ENCODE results near the gene TSPAN9.

The TSPAN9 gene

GRCh38 chr12:3115078-3115477 is 37.9 kb downstream of the TSPAN9 start:
- no peaks in the 10 kb centered on the region for H3K79me1 ChIP-seq (ENCODE audit: low read length)
- H3K18ac ChIP-seq (ENCODE audit: low read length), result no peak overlapping the region
- H2BK5ac ChIP-seq (ENCODE audit: low read length), result no peak overlapping the region
- no peak overlapping the region for H4K8ac ChIP-seq (ENCODE audit: low read depth, low read length)
- H3K56ac ChIP-seq (ENCODE audit: low read length), result no peak overlapping the region
- no peak for DNase-seq
- H3K4me2 ChIP-seq (ENCODE audit: low read length), result no peak overlapping the region
- no peaks in the 10 kb centered on the region for H3K4me1 ChIP-seq (ENCODE audit: control insufficient read depth, low read depth, low read length)
- no peak overlapping the region for H4K5ac ChIP-seq (ENCODE audit: low read length)
- H3K79me2 ChIP-seq (ENCODE audit: control insufficient read depth, insufficient read depth, low read length), result no peaks in the 10 kb centered on the region
- no peak overlapping the region for H2BK120ac ChIP-seq (ENCODE audit: low read depth, low read length)
- no peak overlapping the region for H3K9ac ChIP-seq (ENCODE audit: low read length)
- H3K4me3 ChIP-seq (ENCODE audit: low read length), result no peak overlapping the region
- H3K4ac ChIP-seq (ENCODE audit: low read depth, low read length), result no peak overlapping the region
- H3K27me3 ChIP-seq (ENCODE audit: insufficient read depth, low read length, poor library complexity), result no peaks in the 10 kb centered on the region
- no peak overlapping the region for H3K27ac ChIP-seq (ENCODE audit: low read depth, low read length)
- WGBS (ENCODE audit: extremely low coverage, insufficient coverage, low lambda C conversion rate), result no CpG with 5 or more reads among the region's 3 CpGs
- no peaks in the 10 kb centered on the region for H3K36me3 ChIP-seq (ENCODE audit: control insufficient read depth, insufficient read depth, low read length)
- no peak overlapping the region for H2AK5ac ChIP-seq (ENCODE audit: low read length)
- no peak overlapping the region for H2BK15ac ChIP-seq (replicated peaks; ENCODE audit: low read depth)
- H3K23ac ChIP-seq (ENCODE audit: low read length), result no peak overlapping the region

- H3K27me3 ChIP-seq (ENCODE audit: insufficient read depth, low read length, poor library complexity), result no peaks in the 10 kb centered on the region
- no peak overlapping the region for H2BK5ac ChIP-seq (ENCODE audit: low read length)
- no peak overlapping the region for H3K56ac ChIP-seq (ENCODE audit: low read length)
- no peak overlapping the region for H3K4me2 ChIP-seq (ENCODE audit: low read length)
- no peak overlapping the region for H4K5ac ChIP-seq (ENCODE audit: low read length)
- H3K79me2 ChIP-seq (ENCODE audit: control insufficient read depth, insufficient read depth, low read length), result no peaks in the 10 kb centered on the region
- H3K18ac ChIP-seq (ENCODE audit: low read length), result no peak overlapping the region
- no peak overlapping the region for H2AK5ac ChIP-seq (ENCODE audit: low read length)
- H3K4ac ChIP-seq (ENCODE audit: low read depth, low read length), result no peak overlapping the region
- no peak overlapping the region for H3K27ac ChIP-seq (ENCODE audit: low read depth, low read length)
- no peak overlapping the region for H3K23ac ChIP-seq (ENCODE audit: low read length)
- H2BK120ac ChIP-seq (ENCODE audit: low read depth, low read length), result no peak overlapping the region
- no peak overlapping the region for H3K9ac ChIP-seq (ENCODE audit: low read length)
- H3K36me3 ChIP-seq (ENCODE audit: control insufficient read depth, insufficient read depth, low read length), result no peaks in the 10 kb centered on the region
- H4K8ac ChIP-seq (ENCODE audit: low read depth, low read length), result no peak overlapping the region
- H3K4me1 ChIP-seq (ENCODE audit: control insufficient read depth, low read depth, low read length), result no peaks in the 10 kb centered on the region
- no peak for DNase-seq
- no peak overlapping the region for H2BK15ac ChIP-seq (replicated peaks; ENCODE audit: low read depth)
- no peak overlapping the region for H3K4me3 ChIP-seq (ENCODE audit: low read length)
- WGBS (ENCODE audit: extremely low coverage, insufficient coverage, low lambda C conversion rate), result no CpG with 5 or more reads among the region's 19 CpGs
- no peaks in the 10 kb centered on the region for H3K79me1 ChIP-seq (ENCODE audit: low read length)
Measured at GRCh38 chr12:3116106-3116844, 39.1 kb downstream of the TSPAN9 start.

- Histone ChIP-seq H3K56ac (ENCODE audit: low read length) (no peak overlapping the region), H4K5ac (ENCODE audit: low read length) (no peak overlapping the region), H3K36me3 (ENCODE audit: control insufficient read depth, insufficient read depth, low read length) (no peaks in the 10 kb centered on the region), H3K18ac (ENCODE audit: low read length) (no peak overlapping the region), H3K23ac (ENCODE audit: low read length) (no peak overlapping the region), H2BK15ac (replicated peaks; ENCODE audit: low read depth) (no peak overlapping the region), H3K4ac (ENCODE audit: low read depth, low read length) (no peak overlapping the region), H3K27me3 (ENCODE audit: insufficient read depth, low read length, poor library complexity) (no peaks in the 10 kb centered on the region), H3K4me3 (ENCODE audit: low read length) (no peak overlapping the region), H2BK120ac (ENCODE audit: low read depth, low read length) (no peak overlapping the region), H3K4me2 (ENCODE audit: low read length) (no peak overlapping the region), H3K79me1 (ENCODE audit: low read length) (no peaks in the 10 kb centered on the region), H3K4me1 (ENCODE audit: control insufficient read depth, low read depth, low read length) (no peaks in the 10 kb centered on the region), H2BK5ac (ENCODE audit: low read length) (no peak overlapping the region), H3K79me2 (ENCODE audit: control insufficient read depth, insufficient read depth, low read length) (no peaks in the 10 kb centered on the region), H2AK5ac (ENCODE audit: low read length) (no peak overlapping the region), H4K8ac (ENCODE audit: low read depth, low read length) (no peak overlapping the region), H3K27ac (ENCODE audit: low read depth, low read length) (no peak overlapping the region), H3K9ac (ENCODE audit: low read length) (no peak overlapping the region)
- no CpG with 5 or more reads among the region's 10 CpGs for WGBS (ENCODE audit: extremely low coverage, insufficient coverage, low lambda C conversion rate)
- no peak for DNase-seq
Measured at GRCh38 chr12:3117144-3117581, 40.0 kb downstream of the TSPAN9 start.

- H4K5ac ChIP-seq (ENCODE audit: low read length), result no peak overlapping the region
- no peaks in the 10 kb centered on the region for H3K79me2 ChIP-seq (ENCODE audit: control insufficient read depth, insufficient read depth, low read length)
- WGBS (ENCODE audit: extremely low coverage, insufficient coverage, low lambda C conversion rate), result no CpG with 5 or more reads among the region's 3 CpGs
- H2BK5ac ChIP-seq (ENCODE audit: low read length), result no peak overlapping the region
- no peak overlapping the region for H3K4me2 ChIP-seq (ENCODE audit: low read length)
- H3K27ac ChIP-seq (ENCODE audit: low read depth, low read length), result no peak overlapping the region
- no peak overlapping the region for H2BK15ac ChIP-seq (replicated peaks; ENCODE audit: low read depth)
- H3K23ac ChIP-seq (ENCODE audit: low read length), result no peak overlapping the region
- H3K4ac ChIP-seq (ENCODE audit: low read depth, low read length), result no peak overlapping the region
- H2AK5ac ChIP-seq (ENCODE audit: low read length), result no peak overlapping the region
- no peaks in the 10 kb centered on the region for H3K79me1 ChIP-seq (ENCODE audit: low read length)
- no peaks in the 10 kb centered on the region for H3K36me3 ChIP-seq (ENCODE audit: control insufficient read depth, insufficient read depth, low read length)
- H3K56ac ChIP-seq (ENCODE audit: low read length), result no peak overlapping the region
- no peak for DNase-seq
- H3K9ac ChIP-seq (ENCODE audit: low read length), result no peak overlapping the region
- H3K4me3 ChIP-seq (ENCODE audit: low read length), result no peak overlapping the region
- no peak overlapping the region for H2BK120ac ChIP-seq (ENCODE audit: low read depth, low read length)
- no peaks in the 10 kb centered on the region for H3K27me3 ChIP-seq (ENCODE audit: insufficient read depth, low read length, poor library complexity)
- no peak overlapping the region for H3K18ac ChIP-seq (ENCODE audit: low read length)
- no peaks in the 10 kb centered on the region for H3K4me1 ChIP-seq (ENCODE audit: control insufficient read depth, low read depth, low read length)
- no peak overlapping the region for H4K8ac ChIP-seq (ENCODE audit: low read depth, low read length)
Measured at GRCh38 chr12:3117591-3118015, 40.4 kb downstream of the TSPAN9 start.

GRCh38 chr12:3119192-3119755 is 42.1 kb downstream of the TSPAN9 start:
- no peak overlapping the region for H3K27ac ChIP-seq (ENCODE audit: low read depth, low read length)
- no peak overlapping the region for H3K23ac ChIP-seq (ENCODE audit: low read length)
- H2BK5ac ChIP-seq (ENCODE audit: low read length), result no peak overlapping the region
- H2AK5ac ChIP-seq (ENCODE audit: low read length), result no peak overlapping the region
- no peak for DNase-seq
- no peak overlapping the region for H4K8ac ChIP-seq (ENCODE audit: low read depth, low read length)
- no peaks in the 10 kb centered on the region for H3K4me1 ChIP-seq (ENCODE audit: control insufficient read depth, low read depth, low read length)
- H2BK120ac ChIP-seq (ENCODE audit: low read depth, low read length), result no peak overlapping the region
- no peak overlapping the region for H3K4ac ChIP-seq (ENCODE audit: low read depth, low read length)
- H3K27me3 ChIP-seq (ENCODE audit: insufficient read depth, low read length, poor library complexity), result no peaks in the 10 kb centered on the region
- H3K79me1 ChIP-seq (ENCODE audit: low read length), result no peaks in the 10 kb centered on the region
- WGBS (ENCODE audit: extremely low coverage, insufficient coverage, low lambda C conversion rate), result no CpG with 5 or more reads among the region's 9 CpGs
- H3K4me2 ChIP-seq (ENCODE audit: low read length), result no peak overlapping the region
- H4K5ac ChIP-seq (ENCODE audit: low read length), result no peak overlapping the region
- no peak overlapping the region for H3K56ac ChIP-seq (ENCODE audit: low read length)
- no peaks in the 10 kb centered on the region for H3K79me2 ChIP-seq (ENCODE audit: control insufficient read depth, insufficient read depth, low read length)
- H3K18ac ChIP-seq (ENCODE audit: low read length), result no peak overlapping the region
- H3K9ac ChIP-seq (ENCODE audit: low read length), result no peak overlapping the region
- H3K36me3 ChIP-seq (ENCODE audit: control insufficient read depth, insufficient read depth, low read length), result no peaks in the 10 kb centered on the region
- H2BK15ac ChIP-seq (replicated peaks; ENCODE audit: low read depth), result no peak overlapping the region
- no peak overlapping the region for H3K4me3 ChIP-seq (ENCODE audit: low read length)
